ENCODE results near the gene BDH1.
"Not testable (repeated sequence)": the region's sequence is repeated elsewhere in the genome, so short reads cannot be mapped to it uniquely, and the experiment has no call there.

BDH1 gene

DNA sequence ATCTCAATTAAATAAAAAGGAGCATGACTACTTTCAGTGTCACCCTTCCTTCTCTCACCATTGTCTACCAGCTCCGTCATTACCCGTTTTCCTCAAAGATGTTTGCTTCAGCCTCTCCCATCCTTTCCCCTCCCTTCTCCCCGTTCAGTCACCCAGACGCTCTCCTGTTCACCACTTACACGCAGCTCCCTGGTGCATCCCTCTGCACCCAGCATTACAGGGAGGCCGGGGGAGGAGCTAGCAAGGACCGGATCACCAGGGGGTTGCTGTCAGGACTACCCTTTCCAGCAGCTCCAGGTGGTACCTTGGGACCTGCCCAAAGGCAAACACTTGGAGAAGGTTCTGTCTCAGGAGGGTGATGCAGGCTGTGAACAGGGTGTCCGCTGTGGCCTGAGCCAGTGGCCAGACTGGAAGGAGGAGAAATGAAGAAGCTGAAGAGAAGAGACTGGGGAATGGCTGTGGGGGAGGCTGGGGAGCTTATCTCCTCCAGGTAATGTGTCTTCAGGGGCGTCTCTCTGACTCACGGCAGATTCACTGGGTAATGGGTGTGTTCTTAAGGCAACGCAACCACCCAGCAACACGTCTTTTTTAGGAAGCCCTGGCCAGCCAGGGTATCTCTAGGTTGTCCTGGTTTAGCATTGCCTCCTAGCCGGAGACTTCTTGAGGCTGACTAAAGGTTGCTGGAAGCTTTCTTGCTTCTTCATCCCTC is 21.8 kb upstream of the BDH1 start:
- no peak for DNase-seq (ENCODE audit: low read depth)

- DNase-seq (ENCODE audit: low read depth), result no peak
These were observed 21.1 kb upstream of the BDH1 start for GRCh38 chr3:197576838-197577237.

- DNase-seq (ENCODE audit: low read depth), result no peak
These were observed 19.6 kb upstream of the BDH1 start for GRCh38 chr3:197575362-197575761.

DNA sequence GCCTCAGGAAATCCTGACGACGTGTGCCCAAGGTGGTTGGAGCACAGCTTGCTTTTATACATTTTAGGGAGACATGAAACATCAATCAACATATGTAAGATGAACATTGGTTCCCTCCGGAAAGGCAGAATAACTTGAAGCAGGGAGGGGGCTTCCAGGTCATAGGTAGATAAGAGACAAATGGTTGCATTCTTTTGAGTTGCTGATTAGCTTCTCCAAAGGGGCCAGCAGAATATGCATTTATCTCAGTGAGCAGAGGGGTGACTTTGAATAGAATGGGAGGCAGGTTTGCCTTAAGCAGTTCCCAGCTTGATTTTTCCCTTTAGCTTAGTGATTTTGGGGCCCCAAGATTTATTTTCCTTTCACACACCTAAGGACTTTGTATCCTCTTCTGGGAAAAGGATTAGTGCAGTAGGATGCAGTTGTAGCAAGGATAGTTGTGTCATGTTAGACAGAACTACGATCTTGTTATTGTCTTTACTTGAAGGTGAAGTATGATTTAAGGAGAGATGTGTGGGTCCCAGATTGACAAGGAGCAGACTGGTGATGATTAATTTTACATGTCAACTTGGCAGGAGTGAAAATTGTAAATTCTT is 18.7 kb upstream of the BDH1 start:
- DNase-seq (ENCODE audit: low read depth), result not testable (repeated sequence)

DNA sequence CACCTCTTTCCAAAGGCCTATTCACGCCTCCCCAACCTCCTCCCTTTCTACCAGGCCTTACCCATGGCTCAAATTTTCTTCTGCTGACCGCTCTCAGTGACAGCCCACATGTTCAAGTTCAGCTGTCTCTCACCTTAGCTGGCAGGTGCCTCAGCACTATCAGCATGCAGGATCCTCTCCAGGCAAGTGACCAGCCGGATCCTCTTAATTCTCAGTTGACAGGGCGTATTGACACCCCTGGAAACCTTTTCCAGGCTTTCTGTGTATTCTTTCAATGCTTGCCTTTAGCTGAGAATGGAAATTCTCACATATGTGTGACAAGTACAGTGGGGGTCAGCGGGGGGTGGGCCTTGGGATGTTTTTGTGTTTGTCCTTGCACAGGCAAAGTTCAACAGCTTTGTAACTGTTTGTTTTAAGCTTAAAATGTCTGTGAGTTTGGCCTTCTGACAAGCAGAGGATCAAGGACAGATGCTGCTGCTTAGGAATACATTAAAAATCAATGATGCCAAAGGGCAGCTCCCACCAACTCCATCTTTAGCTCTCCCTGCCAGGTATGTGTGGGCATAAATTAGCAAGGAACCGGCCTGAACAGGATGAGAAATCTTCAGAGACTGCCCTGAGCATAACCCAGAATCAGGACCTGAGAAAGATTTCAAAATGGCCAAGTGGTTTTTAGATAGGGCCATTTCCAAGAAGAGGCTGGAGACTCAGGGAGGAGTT is 17.4 kb upstream of the BDH1 start:
- DNase-seq (ENCODE audit: low read depth), result no peak

GRCh38 chr3:197571880-197572172 is 16.1 kb upstream of the BDH1 start:
- not testable (repeated sequence) for DNase-seq (ENCODE audit: low read depth)

- not testable (repeated sequence) for DNase-seq (ENCODE audit: low read depth)
These were observed 15.5 kb upstream of the BDH1 start for GRCh38 chr3:197571074-197571879.

DNA sequence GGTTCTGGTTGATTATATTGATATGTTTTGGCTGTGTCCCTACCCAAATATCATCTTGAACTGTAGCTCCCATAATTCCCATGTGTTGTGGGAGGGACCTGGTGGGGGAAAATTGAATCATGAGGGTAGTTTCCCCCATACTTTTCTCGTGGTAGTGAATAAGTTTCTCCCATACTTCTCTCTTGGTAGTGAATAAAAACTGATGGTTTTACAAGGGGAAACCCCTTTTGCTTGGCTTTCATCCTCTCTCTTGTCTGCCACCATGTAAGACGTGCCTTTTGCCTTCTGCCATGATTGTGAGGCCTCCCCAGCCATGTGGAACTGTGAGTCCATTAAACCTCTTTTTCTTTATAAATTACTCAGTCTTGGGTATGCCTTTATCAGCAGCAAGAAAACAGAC is 13.7 kb upstream of the BDH1 start:
- not testable (repeated sequence) for DNase-seq (ENCODE audit: low read depth)

- DNase-seq (ENCODE audit: low read depth), result no peak
These were observed 12.3 kb upstream of the BDH1 start for GRCh38 chr3:197567904-197568681.

DNA sequence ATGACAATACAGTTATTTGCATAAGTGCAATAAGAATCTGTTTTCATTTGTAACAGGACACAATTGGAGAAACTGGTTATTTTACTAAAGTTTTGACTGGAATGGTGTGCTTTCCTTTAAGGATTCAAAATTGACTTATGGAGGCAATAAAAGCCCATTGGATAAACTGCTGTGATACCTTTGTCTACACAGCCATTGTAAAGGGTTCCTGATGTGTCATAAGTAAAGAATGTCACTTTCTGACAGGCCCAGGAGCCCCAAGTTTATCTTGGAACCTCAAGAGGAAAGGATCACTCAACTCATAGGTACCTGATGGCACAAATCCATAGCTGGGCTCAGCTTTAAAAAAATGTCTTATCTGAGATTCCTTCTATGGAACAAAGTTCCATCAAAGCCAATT is 10.4 kb upstream of the BDH1 start:
- not testable (repeated sequence) for DNase-seq (ENCODE audit: low read depth)

- DNase-seq (ENCODE audit: low read depth), result no peak
These were observed 8.5 kb upstream of the BDH1 start for GRCh38 chr3:197564097-197564843.

DNA sequence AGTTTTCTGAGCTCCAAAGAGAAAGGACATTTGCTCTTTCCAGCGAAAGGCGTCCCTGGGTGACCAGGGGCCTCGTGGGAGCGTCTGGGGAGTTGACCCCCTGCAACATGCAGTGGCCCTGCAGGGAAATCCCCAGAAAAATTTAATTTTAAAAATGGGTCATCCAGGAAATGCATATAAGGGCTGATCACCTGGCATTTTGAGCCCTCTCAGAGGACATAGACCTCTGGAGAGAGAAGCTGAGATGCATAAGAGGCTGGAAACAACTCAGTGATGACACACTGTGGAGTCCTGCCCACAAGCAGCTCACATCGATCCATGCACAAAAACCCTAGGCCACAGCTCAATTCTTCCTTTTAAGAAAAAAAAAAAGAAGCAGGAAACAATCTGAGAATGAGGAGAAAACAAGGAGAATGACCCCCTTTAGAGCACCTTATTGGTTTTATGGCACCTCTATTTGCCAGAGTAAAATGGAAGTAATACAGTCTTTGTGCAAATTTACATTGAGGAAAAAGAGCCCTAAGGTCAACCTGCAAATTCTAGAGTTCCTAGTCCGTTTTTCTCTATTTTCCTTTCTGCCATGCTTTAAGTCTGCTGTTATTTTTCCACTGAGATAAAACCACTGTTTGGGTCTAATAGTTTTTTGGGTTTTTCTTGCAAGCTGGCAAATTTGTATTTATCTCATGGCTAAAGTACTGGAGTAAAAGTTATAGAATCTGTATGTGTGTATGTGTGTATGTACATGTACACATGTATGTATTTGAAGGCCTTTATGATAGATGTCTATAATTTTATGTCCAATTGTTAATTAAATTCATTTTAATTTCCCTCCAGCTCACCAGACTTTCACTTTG is 6.9 kb upstream of the BDH1 start:
- no peak for DNase-seq (ENCODE audit: low read depth)

DNA sequence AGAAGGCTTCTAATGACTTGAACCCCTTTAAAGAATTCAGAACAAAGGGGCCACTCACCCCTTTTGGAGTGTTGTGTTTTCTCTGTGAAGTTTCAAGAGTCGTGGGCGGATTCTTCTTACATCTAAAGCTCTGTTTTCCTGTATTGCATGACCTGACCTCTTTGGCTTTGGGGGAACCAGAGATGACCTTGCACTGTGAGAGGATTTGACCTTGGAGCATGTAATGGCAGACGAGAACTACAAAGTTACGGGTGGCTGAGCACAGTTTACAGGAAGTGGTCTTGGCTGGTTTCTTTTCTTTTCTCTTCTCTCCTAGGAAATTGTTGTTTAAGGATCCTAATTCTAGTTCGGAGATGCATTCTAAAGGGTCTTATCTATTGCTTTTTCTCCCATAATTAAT is 6.2 kb upstream of the BDH1 start:
- DNase-seq (ENCODE audit: low read depth), result no peak

DNA sequence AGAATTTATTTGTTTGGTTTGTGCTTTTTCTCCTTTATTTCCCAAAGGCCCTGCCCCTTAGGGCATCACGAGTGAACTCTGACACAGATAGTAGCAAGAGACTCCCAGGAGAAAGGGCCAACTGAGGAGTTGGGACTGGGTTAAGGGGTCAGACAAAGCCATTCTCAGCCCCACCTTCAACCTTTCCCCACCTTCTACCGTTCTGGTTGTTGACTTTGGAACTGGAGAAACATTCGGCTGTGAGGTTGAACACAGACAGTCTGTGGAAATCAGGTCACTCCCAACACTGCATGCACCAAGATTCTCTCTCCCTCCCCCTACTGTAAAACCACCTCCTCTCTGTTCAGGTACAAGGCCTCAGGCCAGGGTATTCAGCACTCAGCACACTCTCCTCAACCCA is 3.9 kb upstream of the BDH1 start:
- DNase-seq (ENCODE audit: low read depth), result no peak

GRCh38 chr3:197554562-197555280 is 1.0 kb downstream of the BDH1 start:
- DNase-seq (ENCODE audit: low read depth), result peak; percentile 86

- no peak for DNase-seq (ENCODE audit: low read depth)
These were observed 1.6 kb downstream of the BDH1 start for GRCh38 chr3:197554196-197554561.

DNA sequence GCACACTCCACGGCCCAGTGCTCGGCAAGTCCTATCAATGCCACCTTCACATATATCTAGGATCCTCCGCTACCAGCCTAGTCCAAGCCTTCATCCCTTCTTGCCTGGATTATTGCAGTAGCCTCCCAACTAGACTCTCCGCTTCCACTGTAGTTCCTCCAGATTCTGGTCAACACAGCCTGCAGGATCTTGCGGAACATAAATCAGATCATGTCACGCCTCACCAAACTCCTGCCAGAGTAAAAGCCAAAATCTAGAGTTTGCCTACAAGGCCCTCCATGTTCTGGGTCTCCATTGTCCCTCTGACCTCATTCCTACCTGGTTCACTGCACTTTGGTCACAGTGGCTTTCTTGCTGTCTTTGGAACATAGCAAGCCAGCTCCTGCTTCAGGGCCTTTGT is 3.6 kb downstream of the BDH1 start:
- no peak for DNase-seq (ENCODE audit: low read depth)

GRCh38 chr3:197550489-197550888 is 5.3 kb downstream of the BDH1 start:
- no peak for DNase-seq (ENCODE audit: low read depth)

- DNase-seq (ENCODE audit: low read depth), result no peak
These were observed 6.4 kb downstream of the BDH1 start for GRCh38 chr3:197549261-197549885.
